ENCODE measurements around the gene RBM43.
"Not testable (repeated sequence)": the region's sequence is repeated elsewhere in the genome, so short reads cannot be mapped to it uniquely, and the experiment has no call there.

The RBM43 gene

DNA sequence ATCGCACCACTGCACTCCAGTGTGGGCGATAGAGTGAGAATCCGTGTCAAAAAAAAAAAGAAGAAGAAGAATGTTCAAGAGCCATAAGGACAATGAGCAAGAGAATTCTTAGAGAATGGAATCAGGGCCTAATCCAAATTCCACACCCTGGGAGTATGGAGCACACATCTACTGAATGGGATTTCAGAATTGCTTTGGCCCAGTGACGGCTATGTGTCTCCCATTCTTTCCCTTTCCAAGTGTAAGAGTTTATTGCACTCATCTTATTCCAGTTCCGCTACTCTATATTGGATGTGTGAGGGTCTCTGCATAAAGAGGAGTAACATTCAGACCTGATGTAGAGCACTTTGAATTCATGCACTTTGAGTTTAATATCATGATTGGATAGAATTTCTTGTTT is 5.9 kb upstream of the RBM43 start:
- DNase-seq: no peak

DNA sequence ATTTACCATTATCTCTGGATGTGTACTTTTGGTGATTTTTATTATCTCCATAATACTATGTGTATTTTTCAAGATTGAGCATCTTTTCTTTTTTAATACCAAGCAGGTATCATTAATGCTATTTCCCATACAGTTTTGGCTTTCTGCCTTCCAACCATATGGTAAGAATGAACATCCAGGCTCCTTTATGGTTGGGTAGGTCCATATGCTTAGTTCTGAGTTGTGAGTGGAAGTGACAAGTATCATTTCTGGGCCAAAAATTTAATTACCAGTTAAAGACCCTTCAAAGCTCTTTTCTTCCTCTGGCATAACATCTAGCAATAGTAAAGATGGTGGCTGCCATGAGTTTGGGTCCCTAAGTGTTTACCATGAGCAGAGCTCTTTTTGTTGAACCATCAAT is 4.3 kb upstream of the RBM43 start:
- no peak for DNase-seq

GRCh38 chr2:151264157-151264825 is 2.6 kb upstream of the RBM43 start:
- peak; percentile 37 for DNase-seq

DNA sequence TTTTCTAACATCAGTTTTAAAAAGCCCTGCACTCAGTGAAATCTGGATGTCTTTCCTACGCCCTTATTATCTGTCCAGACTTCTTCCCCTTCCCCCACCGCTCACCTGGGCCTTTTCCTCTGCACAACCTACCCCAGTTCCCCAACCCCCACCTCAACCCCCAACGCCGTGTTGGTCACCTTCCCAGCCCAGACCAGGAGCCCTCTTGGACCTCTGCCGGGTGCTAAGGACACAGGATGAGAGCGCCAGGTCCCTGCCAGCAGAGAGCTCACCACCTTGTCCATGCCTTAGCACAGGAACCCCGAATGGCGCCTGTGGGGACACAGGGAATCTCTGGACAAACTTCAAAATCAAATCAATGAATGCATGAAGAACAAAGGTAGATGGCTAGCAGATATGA is 966 bp upstream of the RBM43 start:
- no peak for DNase-seq

DNA sequence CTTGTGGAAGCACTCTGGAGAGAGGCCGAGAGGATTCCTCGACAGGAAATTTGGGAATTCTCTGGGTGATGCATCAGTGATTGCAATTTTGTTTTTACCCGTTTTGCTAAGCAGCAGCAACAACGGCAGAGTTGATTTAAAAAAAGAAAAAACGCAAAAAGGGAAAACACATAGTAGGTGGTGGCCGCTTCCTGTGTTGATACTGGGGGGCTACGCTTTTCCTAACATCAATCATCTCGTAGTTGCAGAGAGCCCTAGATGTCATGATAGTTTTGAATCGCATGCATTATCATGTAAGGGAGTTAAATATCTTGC is 271 bp upstream of the RBM43 start:
- DNase-seq: no peak

DNA sequence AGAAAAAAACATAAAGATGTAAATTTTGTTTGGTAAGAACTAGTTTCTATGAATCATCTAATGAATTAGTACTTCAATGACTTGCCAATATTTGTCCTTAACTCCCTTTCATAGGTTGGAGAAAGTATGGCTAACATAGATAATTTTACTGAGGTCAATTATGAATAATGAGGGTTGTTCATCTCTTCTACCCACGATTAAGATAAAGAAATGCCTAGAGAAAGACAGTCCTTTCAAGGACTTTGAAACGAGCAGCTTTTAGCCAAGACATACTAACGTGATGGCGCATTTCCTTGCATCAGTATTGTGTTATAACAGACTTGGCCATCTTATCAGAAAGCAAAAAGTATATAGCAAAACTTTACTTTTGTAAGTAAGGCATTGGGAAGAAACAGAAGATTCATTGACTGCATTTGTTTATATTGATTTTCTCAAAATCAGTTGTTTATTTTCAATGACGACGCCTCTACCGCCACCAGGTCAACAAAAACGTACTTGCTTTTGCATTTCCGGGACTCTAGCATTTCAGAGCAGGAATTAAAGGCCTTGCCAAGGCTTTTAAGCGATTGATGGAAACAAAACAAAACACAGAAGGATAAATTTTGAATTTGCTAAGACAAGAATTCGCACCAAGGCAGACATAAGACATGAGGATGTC is 961 bp downstream of the RBM43 start:
- DNase-seq: no peak

GRCh38 chr2:151258121-151258520 is 3.5 kb downstream of the RBM43 start:
- DNase-seq: peak; percentile 41

DNA sequence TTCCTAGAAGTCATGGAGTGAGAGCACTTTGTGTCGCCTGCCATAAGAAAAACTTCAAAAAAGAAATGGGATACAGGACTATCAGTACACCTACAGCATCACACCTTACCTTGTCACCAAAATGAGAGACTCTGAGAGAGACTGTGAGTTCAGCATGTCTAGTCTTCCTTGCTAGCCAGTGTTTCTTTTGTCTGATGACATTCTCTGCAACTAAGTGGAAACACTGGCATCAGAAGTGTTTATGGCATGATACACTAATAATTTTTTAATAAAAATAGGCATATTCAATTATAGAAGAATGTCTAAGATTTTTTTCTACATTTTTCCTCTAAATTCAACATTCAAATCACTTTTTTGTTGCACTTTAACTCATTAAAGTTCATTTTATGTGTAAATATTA is 9.0 kb downstream of the RBM43 start:
- DNase-seq: no peak

- peak; percentile 52 for DNase-seq
These were observed 10.7 kb downstream of the RBM43 start for GRCh38 chr2:151251012-151251411.

GRCh38 chr2:151247432-151247831 is 14.2 kb downstream of the RBM43 start:
- no peak for DNase-seq

GRCh38 chr2:151246152-151246551 is 15.5 kb downstream of the RBM43 start:
- DNase-seq: no peak

DNA sequence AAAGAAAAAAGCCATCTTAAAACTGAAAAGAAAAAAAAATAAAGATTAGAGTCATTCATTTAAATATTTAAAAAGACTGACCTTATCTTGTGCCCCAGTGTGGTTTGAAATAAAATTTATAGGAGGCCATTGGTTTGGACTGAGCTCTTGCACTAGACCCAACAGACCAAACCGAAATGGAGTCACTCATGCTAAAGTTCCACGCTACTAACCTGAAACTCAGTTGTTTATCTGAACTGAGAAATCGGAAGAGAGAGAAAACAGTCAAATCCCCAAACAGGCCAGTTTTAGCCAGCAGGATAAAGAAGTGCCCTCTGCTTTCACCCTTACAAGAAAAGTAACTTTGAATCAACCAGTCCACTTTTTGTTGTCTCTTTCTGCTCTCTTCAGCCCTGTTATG is 18.2 kb downstream of the RBM43 start:
- no peak for DNase-seq

- no peak for DNase-seq
These were observed 20.4 kb downstream of the RBM43 start for GRCh38 chr2:151241224-151241623.

DNA sequence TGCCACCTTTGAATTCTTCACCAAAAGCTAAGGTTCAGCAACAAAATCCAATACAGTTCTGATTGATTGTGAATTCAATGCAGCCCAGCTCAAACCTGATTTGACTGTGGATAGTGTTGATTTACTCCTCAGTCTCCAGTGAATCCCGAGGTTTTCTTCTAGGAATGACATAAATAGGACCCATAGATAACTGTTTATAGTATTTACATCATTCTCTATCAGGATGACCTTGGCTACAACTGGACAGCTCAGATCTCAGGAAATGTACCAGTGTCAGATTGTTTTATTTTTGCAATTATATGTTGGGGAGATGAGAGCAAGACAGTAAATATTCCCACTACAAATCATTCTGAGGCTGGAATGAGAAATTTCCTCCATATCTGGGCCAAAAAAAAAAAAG is 21.2 kb downstream of the RBM43 start:
- no peak for DNase-seq

GRCh38 chr2:151239624-151240023 is 22.0 kb downstream of the RBM43 start:
- no peak for DNase-seq

DNA sequence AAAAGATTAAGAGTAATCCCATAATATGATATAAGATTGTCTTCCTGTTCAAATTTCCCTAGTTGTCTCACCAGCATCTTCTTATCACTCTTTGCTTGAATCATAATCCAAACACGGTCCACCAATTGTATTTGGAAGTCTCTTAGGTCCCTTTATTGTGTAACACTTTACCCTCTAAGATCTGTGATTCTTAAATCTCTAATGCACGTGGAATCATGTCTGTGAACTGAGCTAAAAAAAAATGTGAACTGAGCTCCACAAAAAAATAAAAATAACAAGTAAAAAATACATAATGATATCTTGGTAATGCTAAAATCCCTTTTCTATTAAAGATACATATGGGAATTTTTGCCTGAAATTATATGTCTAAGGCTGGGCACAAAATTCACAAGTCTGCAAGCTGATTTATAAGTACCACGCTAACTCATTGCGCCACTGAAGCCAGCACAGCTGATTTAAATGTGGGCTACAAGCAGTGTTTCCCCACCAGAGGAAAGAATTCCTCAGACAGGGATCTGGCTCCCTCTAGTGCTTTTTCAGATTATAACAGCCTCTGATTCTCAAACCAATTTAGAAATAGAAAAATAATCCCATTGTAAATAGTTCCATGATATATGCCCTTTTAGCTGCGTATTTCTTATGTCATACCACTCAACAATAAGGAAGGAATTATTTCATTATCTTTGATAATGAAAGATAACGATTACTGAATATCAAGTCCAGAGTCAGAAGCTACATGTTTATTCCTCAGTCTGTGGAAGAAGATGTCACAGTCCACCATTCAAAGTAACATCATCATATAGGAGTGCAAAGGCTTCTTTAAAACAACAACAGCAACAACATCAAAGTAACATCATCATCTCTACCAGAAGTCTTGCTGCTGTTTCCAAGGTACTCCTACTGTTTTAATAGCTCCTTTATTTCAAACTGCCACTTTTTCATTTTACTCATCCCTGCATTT is 22.9 kb downstream of the RBM43 start:
- peak; percentile 39 for DNase-seq

GRCh38 chr2:151237422-151238025 is 24.1 kb downstream of the RBM43 start:
- DNase-seq: no peak

GRCh38 chr2:151233760-151234159 is 27.9 kb downstream of the RBM43 start:
- DNase-seq: not testable (repeated sequence)

DNA sequence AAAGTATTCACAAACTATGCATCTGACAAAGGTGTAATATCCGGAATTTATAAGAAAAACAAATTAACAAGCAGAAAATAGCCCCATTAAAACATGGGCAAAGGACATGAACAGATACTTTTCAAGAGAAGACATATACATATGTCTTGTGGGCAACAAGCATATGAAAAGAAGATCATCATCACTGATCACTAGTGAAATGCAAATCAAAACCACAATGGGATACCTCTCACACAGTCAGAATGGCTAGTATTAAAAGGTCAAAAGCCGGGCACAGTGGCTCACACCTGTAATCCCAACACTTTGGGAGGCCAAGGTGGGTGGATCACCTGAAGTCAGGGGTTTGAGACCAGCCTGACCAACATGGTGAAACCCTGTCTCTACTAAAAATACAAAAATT is 28.4 kb downstream of the RBM43 start:
- DNase-seq: not testable (repeated sequence)

DNA sequence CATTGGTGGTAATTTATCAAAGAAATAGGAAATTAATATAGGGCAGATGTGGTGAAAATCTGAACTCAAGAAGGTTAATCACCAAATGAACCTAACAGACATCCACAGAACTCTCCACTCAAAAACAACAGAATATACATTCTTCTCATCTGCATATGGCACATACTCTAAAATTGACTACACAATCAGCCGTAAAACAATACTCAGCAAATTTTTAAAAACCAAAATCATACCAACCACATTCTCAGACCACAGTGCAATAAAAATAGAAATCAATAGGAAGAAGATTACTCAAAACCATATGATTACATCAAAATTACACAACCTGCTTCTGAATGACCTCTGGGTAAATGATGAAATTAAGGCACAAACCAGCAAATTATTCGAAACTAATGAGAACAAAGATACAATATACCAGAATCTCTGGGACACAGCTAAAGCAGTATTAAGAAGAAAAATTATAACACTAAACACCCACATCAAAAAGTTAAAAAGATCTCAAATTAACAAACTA is 31.0 kb downstream of the RBM43 start:
- no peak for DNase-seq

- DNase-seq: no peak
These were observed 32.7 kb downstream of the RBM43 start for GRCh38 chr2:151228847-151229512.

DNA sequence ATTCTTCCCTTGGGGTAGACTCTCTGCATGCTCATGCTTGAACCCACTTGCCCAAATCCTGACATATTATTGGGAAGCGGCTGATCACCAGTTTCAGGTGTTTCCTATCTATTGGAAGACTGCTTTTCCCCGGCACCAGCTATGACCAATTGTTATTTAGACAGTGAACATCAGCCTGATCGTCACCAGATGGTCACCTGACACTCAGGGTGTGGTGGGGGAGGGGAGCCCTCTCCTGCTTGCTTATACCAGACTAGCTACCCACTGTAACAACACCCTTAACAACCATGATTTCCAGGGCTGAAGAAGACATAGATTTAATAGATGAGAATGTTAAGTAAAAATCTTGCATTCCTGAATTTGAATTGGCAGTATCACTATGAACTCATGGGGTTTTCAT is 44.3 kb downstream of the RBM43 start:
- DNase-seq: no peak

- no peak for DNase-seq
These were observed 54.6 kb downstream of the RBM43 start for GRCh38 chr2:151207100-151207499.
